HS-27A (cell line): ENCODE measurements around the gene TRIM34.
"Not testable (repeated sequence)": the region's sequence is repeated elsewhere in the genome, so short reads cannot be mapped to it uniquely, and the experiment has no call there.

ENCODE experiments used
- DNase-seq: peaks from one replicate; pipeline ENCODE4 v3.0.0-alpha.2; 2012; ENCODE audit warnings: low read depth, missing footprints

TRIM34 gene

DNA sequence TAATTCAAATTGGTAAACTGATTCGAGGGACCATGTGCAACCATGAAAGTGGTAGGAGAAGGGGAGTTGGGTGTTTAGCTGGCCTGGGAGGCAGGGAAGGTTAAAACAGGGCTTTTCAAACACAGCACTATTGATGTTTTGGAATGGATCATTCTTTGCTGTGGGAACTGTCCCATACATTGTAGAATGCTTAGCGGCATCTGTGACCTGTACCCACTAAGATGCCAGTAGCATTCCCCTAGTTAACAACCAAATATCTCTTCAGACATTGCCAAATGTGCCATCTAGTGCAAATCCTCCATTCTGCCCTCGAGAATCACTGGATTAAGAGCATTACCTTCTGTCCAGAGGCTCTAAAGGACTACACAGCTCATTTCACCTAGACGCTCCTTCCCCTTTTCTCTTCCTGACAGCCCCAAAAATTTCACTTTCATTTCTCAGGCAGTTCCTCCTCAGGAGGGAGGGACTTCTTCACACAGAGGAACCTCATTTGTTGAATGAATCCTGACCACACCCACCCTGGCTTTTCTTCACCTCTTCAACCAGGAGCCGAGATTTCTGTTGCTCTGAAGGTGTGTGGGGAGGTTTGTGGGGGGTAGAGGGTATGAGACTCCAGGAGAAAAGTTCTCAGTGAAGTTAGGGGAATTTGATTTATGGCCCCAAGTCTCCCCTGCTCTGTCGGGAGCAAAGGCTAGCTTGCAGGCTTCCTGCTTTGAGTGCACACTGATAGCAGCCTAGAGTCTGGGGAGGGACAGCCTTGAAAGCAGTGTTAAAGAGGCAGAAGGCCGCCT, at the start of gene TRIM34:
TRIM34 (plus strand) TSS at position 513 of the 791 bp plus-strand sequence. CDS start 7,331 bp downstream, outside the sequence.
- DNase-seq = peak; percentile 14

DNA sequence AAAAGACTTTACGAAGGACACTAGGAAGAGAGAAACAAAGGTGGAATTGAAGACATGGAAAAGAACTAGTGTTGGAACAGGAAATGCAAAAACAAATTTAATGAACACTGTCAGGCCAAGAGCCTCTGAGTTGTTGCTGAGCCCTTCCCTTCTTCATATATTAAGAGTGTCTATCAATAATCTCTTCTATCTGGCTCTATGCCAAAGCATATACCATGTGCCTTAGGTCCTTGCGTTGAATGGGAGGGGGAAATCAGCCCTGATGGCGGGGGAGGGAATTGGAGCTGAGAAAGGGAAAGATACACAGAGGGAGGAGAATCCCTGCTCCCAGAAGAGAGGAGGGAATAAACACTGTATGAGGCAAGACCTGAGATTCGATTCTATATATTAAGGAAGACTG, 49.6 kb upstream of the TRIM34 start:
- DNase-seq = no peak

DNA sequence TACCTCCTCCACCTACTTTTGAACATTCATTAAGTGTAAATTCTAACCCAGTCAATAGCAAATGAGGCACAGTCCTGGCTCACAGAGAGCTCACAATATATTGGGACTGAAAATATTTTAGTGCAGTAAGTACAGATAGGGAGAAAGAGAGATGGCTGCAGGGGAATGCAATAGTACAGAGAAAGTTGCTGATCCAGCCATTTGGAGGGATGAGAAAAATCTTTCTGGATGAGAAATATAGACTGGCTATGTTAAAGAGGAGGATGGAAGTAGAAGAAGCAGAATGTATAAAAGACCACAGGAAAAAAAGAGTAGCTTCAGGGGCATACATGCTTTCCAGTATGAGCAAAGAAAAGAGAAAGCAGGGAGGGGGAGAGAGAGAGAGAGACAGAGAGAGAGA, 47.7 kb upstream of the TRIM34 start:
- DNase-seq = no peak

DNA sequence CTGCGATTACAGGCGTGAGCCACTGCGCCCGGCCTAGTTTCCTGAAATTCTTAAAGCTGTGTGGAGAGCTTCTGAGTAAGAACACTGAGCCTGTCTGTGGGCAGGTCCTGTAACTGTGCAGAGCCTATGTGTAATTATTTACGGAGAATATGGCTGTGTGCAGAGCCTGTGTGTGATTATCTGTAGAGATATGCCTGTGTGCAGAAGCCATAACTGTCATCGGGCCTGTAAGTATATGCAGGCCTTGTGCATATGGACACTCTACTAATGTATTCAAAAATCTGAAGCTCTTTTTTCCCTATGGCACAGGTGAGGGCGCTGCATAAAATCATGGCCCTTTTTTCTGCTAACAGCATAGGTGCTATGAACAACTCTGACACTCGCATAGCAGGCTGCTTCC, 44.2 kb upstream of the TRIM34 start, which contains the start of gene OR52B6:
OR52B6 (plus strand) TSS at position 301 of the 400 bp plus-strand sequence; CDS start at position 301, 0 bp downstream.
- no peak for DNase-seq

DNA sequence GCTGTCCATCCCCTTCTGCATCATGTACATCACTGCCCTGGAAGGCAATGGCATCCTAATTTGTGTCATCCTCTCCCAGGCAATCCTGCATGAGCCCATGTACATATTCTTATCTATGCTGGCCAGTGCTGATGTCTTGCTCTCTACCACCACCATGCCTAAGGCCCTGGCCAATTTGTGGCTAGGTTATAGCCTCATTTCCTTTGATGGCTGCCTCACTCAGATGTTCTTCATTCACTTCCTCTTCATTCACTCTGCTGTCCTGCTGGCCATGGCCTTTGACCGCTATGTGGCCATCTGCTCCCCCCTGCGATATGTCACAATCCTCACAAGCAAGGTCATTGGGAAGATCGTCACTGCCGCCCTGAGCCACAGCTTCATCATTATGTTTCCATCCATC, 43.8 kb upstream of the TRIM34 start:
- no peak for DNase-seq

DNA sequence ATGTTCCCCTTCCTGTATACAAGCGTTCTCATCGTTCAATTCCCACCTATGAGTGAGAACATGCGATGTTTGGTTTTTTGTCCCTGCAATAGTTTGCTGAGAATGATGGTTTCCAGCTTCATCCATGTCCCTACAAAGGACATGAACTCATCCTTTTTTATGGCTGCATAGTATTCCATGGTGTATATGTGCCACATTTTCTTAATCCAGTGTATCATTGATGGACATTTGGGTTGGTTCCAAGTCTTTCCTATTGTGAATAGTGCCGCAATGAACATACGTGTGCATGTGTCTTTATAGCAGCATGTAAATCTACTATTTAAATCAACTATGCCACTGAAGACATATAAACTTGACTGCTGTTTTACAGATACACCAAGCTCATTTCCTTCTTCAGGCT, 40.3 kb upstream of the TRIM34 start:
- DNase-seq = not testable (repeated sequence)

DNA sequence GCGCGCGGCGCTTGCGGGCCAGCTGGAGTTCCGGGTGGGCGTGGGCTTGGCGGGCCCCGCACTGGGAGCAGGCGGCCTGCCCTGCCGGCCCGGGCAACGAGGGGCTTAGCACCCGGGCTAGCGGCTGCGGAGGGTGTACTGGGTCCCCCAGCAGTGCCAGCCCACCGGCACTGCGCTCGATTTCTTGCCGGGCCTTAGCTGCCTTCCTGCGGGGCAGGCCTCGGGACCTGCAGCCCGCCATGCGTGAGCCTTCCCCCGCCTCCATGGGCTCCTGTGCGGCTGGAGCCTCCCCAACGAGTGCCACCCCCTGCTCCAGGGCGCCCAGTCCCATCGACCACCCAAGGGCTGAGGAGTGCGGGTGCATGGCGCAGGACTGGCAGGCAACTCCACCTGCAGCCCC, 34.9 kb upstream of the TRIM34 start:
- DNase-seq = not testable (repeated sequence)

DNA sequence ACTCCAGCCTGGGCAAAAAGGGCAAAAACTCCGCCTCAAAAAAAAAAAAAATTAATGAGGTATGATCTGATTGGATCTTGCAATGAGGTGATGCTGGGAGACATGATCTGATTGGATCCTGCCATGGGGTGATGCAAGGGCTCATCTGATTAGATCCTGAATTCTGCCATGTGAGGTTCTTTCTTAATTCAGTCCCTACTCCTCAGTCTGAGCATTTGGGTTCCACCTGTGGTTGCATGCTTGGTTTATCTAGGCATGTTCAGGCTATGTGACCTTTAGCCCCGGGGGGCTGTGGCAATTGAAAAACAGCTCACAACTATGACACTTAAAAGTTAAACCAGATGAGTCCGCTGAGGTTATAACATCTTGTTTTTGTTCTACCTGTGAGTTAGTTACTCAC, 33.2 kb upstream of the TRIM34 start:
- DNase-seq = no peak

- no peak for DNase-seq
Observed at GRCh38 chr11:5592615-5593014, 32.2 kb upstream of the TRIM34 start.

GRCh38 chr11:5593146-5593545, 31.7 kb upstream of the TRIM34 start:
- no peak for DNase-seq

GRCh38 chr11:5596607-5597201, 28.1 kb upstream of the TRIM34 start, which contains the start of gene TRIM6:
Gene TRIM6 (plus strand): TSS chr11:5596637. CDS start chr11:5596898, 261 bp downstream.
- no peak for DNase-seq

DNA sequence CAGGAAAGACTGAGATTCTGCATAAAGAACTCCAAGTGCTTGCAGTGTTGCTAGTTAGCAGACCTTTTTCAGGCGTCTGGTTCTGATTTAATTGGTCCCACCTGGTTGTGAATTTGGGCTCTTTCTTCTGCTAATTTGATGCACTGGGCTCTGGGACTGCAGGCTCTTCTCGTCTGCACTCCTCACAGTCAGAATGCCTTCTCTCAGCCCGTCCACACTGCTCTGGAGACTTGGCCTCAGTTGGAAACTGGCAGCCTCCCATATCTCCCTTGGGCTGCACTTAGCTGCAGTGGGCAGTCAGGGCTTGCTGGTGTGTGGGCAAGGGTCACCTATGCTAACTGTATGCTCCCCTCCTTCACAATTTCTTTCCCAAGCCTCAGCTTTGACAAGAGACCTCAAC, 26.8 kb upstream of the TRIM34 start:
- no peak for DNase-seq

GRCh38 chr11:5600374-5600851, 24.4 kb upstream of the TRIM34 start:
- no peak for DNase-seq

GRCh38 chr11:5602791-5603190, 22.0 kb upstream of the TRIM34 start:
- DNase-seq = not testable (repeated sequence)

DNA sequence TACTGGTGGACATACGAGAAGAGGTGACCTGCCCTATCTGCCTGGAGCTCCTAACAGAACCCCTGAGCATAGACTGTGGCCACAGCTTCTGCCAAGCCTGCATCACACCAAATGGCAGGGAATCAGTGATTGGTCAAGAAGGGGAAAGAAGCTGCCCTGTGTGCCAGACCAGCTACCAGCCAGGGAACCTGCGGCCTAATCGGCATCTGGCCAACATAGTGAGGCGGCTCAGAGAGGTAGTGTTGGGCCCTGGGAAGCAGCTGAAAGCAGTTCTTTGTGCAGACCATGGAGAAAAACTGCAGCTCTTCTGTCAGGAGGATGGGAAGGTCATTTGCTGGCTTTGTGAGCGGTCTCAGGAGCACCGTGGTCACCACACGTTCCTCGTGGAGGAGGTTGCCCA, 21.5 kb upstream of the TRIM34 start:
- DNase-seq = no peak

DNA sequence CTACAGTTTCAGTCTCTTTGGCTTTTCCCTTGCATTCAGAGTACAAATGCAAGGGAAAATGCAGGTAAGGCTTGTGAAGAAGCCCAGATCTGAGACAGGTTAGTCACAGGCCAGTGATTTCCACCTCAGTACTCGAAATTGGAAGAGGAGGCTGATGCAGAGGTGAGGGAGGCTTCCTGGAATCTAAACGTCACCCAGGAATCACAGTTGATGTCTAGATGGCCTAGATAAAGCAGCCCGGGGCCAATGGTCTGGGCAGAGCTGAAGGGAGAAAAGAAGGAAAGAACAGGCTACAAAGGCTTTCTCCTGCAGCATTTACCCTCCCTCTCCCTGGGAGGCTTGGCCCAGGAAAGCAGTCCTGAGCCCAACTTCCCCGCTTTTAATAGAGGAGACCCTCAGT, 19.9 kb upstream of the TRIM34 start:
- DNase-seq = no peak

- peak; percentile 57 for DNase-seq
Observed at GRCh38 chr11:5605849-5606248, 19.0 kb upstream of the TRIM34 start.

DNA sequence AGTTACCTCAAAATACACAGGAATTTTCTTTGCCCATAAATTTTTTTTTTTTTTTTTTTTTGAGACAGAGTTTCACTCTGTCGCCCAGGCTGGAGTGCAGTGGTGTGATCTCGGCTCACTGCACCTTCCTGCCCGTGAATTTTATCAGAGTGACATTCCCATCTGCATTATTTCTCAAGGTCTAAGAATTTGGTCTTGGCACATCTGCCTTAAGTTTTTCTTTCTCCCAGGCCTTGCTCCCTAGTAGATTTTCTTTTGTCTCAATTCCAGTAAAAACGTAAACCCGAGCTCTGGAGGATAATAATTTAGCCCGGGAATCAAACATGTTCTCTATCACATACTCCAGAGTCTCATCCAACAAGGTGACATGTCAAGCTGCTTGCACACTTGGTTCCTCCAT, 16.0 kb upstream of the TRIM34 start:
- no peak for DNase-seq

DNA sequence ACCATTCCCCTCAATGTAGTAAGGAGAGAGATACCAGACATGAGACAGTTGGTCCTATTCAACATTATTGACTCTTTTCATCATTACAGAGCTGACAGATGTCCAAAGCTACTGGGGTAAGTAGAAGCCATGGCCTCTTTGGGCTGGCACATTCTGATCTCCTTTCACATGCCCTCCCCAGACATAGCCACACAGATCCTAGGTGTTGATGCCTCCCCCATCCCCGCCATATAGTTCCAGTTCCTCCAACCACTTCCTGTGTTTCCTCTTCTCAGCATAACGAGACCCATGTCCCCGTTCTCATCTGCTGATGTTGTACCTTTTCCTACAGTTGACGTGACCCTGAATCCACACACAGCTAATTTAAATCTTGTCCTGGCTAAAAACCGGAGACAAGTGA, 14.4 kb upstream of the TRIM34 start:
- no peak for DNase-seq

- no peak for DNase-seq
Observed at GRCh38 chr11:5611627-5612026, 13.2 kb upstream of the TRIM34 start.

- peak; percentile 79 for DNase-seq
Observed at GRCh38 chr11:5618807-5619206, 6.0 kb upstream of the TRIM34 start.

- DNase-seq = peak; percentile 72
Observed at GRCh38 chr11:5620651-5621521, 3.9 kb upstream of the TRIM34 start.
